GM23248 (cell line): ENCODE data around the gene THSD7A. TPM values are rescaled to one million over a fixed set of nuclear protein-coding genes. Genes with fewer than 3 reads are reported as not detected.

ENCODE experiments used
- DNase-seq: peaks from one replicate; pipeline ENCODE4 v3.0.0-alpha.2; 2015
- H2AFZ ChIP-seq: fragments of 200-600 bp; sonication (generic); 2 replicates; pipeline ENCODE4 v1.6.1; 2016; ENCODE audit warnings: antibody characterized with exemption
- H3F3A ChIP-seq: fragments of 200-600 bp; sonication (generic); 2 replicates; pipeline ENCODE4 v1.6.1; 2016; ENCODE audit warnings: mild to moderate bottlenecking, antibody characterized with exemption, mixed run types; ENCODE audit not compliant: insufficient read depth
- H3K27ac ChIP-seq: fragments of 200-600 bp; sonication (generic); 2 replicates; pipeline ENCODE4 v1.5.1; 2016; ENCODE audit warnings: mild to moderate bottlenecking
- H3K27me3 ChIP-seq: fragments of 200-600 bp; sonication (generic); replicated peaks from 2 replicates; pipeline ENCODE4 v1.6.1; 2016; ENCODE audit warnings: mild to moderate bottlenecking; ENCODE audit not compliant: insufficient read depth
- H3K36me3 ChIP-seq: fragments of 200-600 bp; sonication (generic); 2 replicates; pipeline ENCODE4 v1.6.1; 2016; ENCODE audit warnings: low read depth, mild to moderate bottlenecking
- H3K4me1 ChIP-seq: fragments of 200-600 bp; sonication (generic); 2 replicates; pipeline ENCODE4 v1.6.1; 2016; ENCODE audit warnings: mild to moderate bottlenecking; ENCODE audit not compliant: insufficient read depth
- H3K4me2 ChIP-seq: fragments of 200-600 bp; sonication (generic); one replicate; pipeline ENCODE4 v1.6.1; 2016; ENCODE audit warnings: mild to moderate bottlenecking; ENCODE audit not compliant: unreplicated experiment
- H3K4me3 ChIP-seq: fragments of 200-600 bp; sonication (generic); 2 replicates; pipeline ENCODE4 v1.5.1; 2016; ENCODE audit warnings: mild to moderate bottlenecking
- H3K79me2 ChIP-seq: fragments of 200-600 bp; sonication (generic); 2 replicates; pipeline ENCODE4 v1.6.1; 2016; ENCODE audit warnings: mild to moderate bottlenecking; ENCODE audit not compliant: insufficient read depth
- H3K9ac ChIP-seq: fragments of 200-600 bp; sonication (generic); 2 replicates; pipeline ENCODE4 v1.6.1; 2016; ENCODE audit warnings: mild to moderate bottlenecking
- H3K9me2 ChIP-seq: fragments of 200-600 bp; sonication (generic); 2 replicates; pipeline ENCODE4 v1.6.1; 2016; ENCODE audit warnings: mixed run types, mild to moderate bottlenecking, moderate library complexity; ENCODE audit not compliant: insufficient read depth
- H3K9me3 ChIP-seq: fragments of 200-600 bp; sonication (generic); one replicate; pipeline ENCODE4 v1.6.1; 2017; ENCODE audit warnings: low read depth
- H4K20me1 ChIP-seq: fragments of 200-600 bp; sonication (generic); 2 replicates; pipeline ENCODE4 v1.6.0; 2016; ENCODE audit not compliant: insufficient read depth
- EZH2 ChIP-seq: fragments of 200-600 bp; sonication (generic); IDR thresholded peaks from 2 replicates; pipeline ENCODE4 v1.6.1; 2018; ENCODE audit warnings: antibody characterized with exemption, mild to moderate bottlenecking; ENCODE audit not compliant: insufficient read depth, poor library complexity, severe bottlenecking
- EZH2phosphoT487 ChIP-seq: fragments of 200-600 bp; sonication (generic); IDR thresholded peaks from 2 replicates; pipeline ENCODE4 v1.6.1; 2018; ENCODE audit warnings: antibody characterized with exemption, moderate library complexity, mild to moderate bottlenecking, low read depth; ENCODE audit not compliant: insufficient read depth
- WGBS, 2 experiments: methylation state at CpG; one replicate each; pipeline ENCODE4 v1.1.6; 2015 to 2017; ENCODE audit warnings: low lambda C conversion rate in 2 of 2, low coverage in 1 of 2; ENCODE audit errors: missing lambda C conversion rate in 2 of 2; 5-methylcytosine and 5-hydroxymethylcytosine counted together
- in situ Hi-C: fragments of 300-500 bp; cut with MboI; formaldehyde crosslinking; loops from 2 replicates; pipeline ENCODE4 v1.15.0; 2020
- polyA plus RNA-seq: library from polyadenylated mRNA; unstranded; fragments of >200 nt; fragmentation: Nextera tagmentation; extraction: Ambion mirVana; gene quantifications from 2 replicates; pipeline ENCODE4 v1.2.1, GENCODE V29; 2016
- total RNA-seq: library from RNA; depleted of rRNA; stranded (reverse); fragments of >200 nt; shearing (Covaris generic); gene quantifications from 2 replicates; pipeline ENCODE4 v1.2.3, GENCODE V29; 2014

Gene THSD7A
- total and polyA plus RNA-seq, 2 experiments from 2014 or later: not detected

DNA sequence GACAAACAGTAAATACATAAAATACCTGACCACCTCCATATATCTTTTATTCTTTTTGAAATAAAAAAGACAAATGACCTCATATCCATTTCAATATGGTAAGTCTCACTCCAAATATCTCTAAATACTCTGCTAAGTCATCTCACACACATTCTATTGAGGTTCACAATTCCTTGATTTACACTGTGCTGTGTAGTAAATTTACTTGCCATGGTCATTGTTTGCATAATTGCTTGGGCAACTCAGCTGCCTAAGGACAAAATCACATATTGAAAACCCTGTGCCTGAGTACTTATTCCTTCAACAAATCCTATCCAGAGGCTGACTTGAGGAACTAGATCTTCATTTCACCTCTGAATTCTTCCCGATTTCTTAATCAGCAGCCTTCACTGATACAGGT is 176.4 kb downstream of the THSD7A start:
- 62 to 65% methylated on average over 1 of the region's 1 CpG for WGBS, 2 experiments
- TF ChIP-seq EZH2phosphoT487: no peak
- no peak for TF ChIP-seq EZH2
- Histone ChIP-seq H3K36me3 (no peaks in the 10 kb centered on the region), H3K4me1 (no peaks in the 10 kb centered on the region), H3K4me2 (no peak overlapping the region), H3K9ac (no peak overlapping the region), H4K20me1 (no peaks in the 10 kb centered on the region), H2AFZ (no peak overlapping the region), H3F3A (no peaks in the 10 kb centered on the region), H3K9me3 (no peaks in the 10 kb centered on the region), H3K27ac (no peak overlapping the region), H3K27me3 (no peaks in the 10 kb centered on the region), H3K79me2 (no peaks in the 10 kb centered on the region), H3K9me2 (no peaks in the 10 kb centered on the region), H3K4me3 (no peak overlapping the region)
- in situ Hi-C loops: no loop called here
- DNase-seq: no peak

DNA sequence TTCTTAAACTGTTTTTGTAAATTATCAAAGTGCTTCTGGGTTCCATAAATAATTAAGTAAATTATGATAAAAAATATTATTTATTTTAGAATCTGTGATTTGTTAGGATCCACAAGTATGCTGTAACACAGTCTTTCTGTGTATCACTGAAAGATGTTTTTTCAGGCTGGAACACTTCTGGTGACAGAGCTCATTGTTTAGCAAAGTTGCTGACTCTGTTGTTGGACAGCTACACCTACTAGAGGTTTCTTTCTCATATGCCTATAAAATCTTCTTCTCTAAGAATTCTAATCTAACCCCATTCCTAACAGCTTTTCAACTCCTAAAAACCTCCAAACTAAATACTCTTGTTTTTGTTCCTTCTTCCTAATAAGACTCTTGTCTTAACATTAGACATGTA is 176.8 kb downstream of the THSD7A start:
- DNase-seq: no peak

DNA sequence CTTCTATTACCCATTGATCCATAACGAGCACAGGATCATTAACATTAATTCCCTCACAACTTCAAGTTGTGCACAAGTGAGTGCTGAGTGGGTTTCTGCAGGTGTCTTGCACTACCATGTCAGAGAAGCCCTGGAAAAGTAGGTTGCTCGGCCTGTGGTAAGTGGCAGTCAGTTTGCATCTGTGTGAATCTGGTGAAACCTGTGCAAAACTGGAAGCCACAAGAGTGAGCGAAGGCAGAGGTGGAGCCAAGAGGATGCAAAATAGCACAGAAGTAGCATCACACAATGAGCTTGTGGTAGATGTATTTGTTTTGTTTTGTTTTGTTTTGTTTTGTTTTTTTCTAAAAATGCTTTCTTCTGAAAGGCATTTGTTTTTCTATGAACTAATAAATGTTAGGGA is 181.5 kb downstream of the THSD7A start:
- Histone ChIP-seq H3K27ac (no peak overlapping the region), H3K4me3 (no peak overlapping the region), H2AFZ (no peak overlapping the region), H3K9me2 (no peaks in the 10 kb centered on the region), H3K9ac (no peak overlapping the region), H3K36me3 (no peaks in the 10 kb centered on the region), H3K4me2 (no peak overlapping the region), H3K4me1 (no peaks in the 10 kb centered on the region; the same call in 1 of the 2 replicates), H3K9me3 (no peaks in the 10 kb centered on the region), H4K20me1 (no peaks in the 10 kb centered on the region), H3K27me3 (no peaks in the 10 kb centered on the region), H3F3A (no peaks in the 10 kb centered on the region), H3K79me2 (no peaks in the 10 kb centered on the region)
- DNase-seq: no peak
- in situ Hi-C loops: no loop called here
- no peak for TF ChIP-seq EZH2phosphoT487
- no peak for TF ChIP-seq EZH2
- 56% methylated on average over 3 of the region's 3 CpGs for WGBS, 2 experiments

More for the DNA sequence above, 176.8 kb downstream of the THSD7A start:
- H3K9ac ChIP-seq: no peak overlapping the region
- in situ Hi-C loops: no loop called here
- H3K79me2 ChIP-seq: no peaks in the 10 kb centered on the region
- H3K4me2 ChIP-seq: no peak overlapping the region
- H3K9me2 ChIP-seq: no peaks in the 10 kb centered on the region
- H3K4me3 ChIP-seq: no peak overlapping the region
- no peaks in the 10 kb centered on the region for H3K36me3 ChIP-seq
- no peaks in the 10 kb centered on the region for H3K27me3 ChIP-seq
- no peaks in the 10 kb centered on the region; the same call in 1 of the 2 replicates for H3K4me1 ChIP-seq
- H3K27ac ChIP-seq: no peak overlapping the region
- H4K20me1 ChIP-seq: no peaks in the 10 kb centered on the region
- H3K9me3 ChIP-seq: no peaks in the 10 kb centered on the region
- H3F3A ChIP-seq: no peaks in the 10 kb centered on the region
- TF ChIP-seq EZH2phosphoT487: no peak
- no peak for TF ChIP-seq EZH2
- H2AFZ ChIP-seq: no peak overlapping the region

DNA sequence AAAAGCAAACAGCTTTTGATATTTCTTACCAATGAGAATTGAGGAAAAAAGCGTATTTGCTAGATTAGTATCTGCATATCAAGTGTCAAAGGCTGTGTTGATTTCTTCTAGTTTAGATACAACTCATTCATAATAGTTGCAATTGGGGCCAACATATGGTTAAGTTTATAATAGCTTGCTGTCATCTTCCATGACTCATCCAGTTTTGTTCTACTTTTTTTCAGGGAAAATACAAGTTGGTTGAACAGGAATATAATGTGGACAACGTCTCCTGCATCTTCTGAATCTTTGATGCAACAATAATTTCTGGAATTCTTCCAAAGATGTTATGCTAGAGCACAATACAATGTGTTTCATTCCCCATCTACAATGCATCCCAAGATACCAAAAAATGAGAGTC is 182.0 kb downstream of the THSD7A start:
- Histone ChIP-seq H3K27ac (no peak overlapping the region), H3K27me3 (no peaks in the 10 kb centered on the region), H3K9me3 (no peaks in the 10 kb centered on the region), H2AFZ (no peak overlapping the region), H3K4me2 (no peak overlapping the region), H3K4me1 (no peaks in the 10 kb centered on the region; the same call in 1 of the 2 replicates), H3K4me3 (no peak overlapping the region), H3F3A (no peaks in the 10 kb centered on the region), H3K9me2 (no peaks in the 10 kb centered on the region), H3K79me2 (no peaks in the 10 kb centered on the region), H4K20me1 (no peaks in the 10 kb centered on the region), H3K9ac (no peak overlapping the region), H3K36me3 (no peaks in the 10 kb centered on the region)
- TF ChIP-seq EZH2 (no peak), EZH2phosphoT487 (no peak)
- peak; percentile 30 for DNase-seq
- in situ Hi-C loops: no loop called here
- 33 to 38% methylated on average over 2 of the region's 2 CpGs for WGBS, 2 experiments

DNA sequence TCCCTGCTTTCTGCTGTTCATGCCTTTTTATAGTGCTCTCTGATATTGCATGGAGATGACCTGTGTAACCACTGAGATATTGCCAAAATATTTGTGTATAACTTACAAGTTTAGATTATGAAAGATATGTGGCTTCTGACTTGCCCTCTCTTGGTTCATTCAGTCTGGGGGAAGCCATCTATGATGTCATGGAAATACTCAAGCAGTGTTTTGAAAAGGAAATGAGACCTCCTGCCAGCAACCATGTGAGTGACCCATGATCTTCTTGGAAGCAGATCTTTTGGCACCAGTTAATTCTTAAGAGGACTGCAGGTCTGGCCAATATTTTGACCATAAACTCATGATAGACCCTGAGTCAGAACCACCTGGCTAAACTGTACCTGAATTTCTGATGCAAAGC is 183.0 kb downstream of the THSD7A start:
- H3K9me2 ChIP-seq: no peaks in the 10 kb centered on the region
- H3K27ac ChIP-seq: no peak overlapping the region
- no peaks in the 10 kb centered on the region for H3K9me3 ChIP-seq
- no peaks in the 10 kb centered on the region for H3K36me3 ChIP-seq
- H3K9ac ChIP-seq: no peak overlapping the region
- H3K79me2 ChIP-seq: no peaks in the 10 kb centered on the region
- H4K20me1 ChIP-seq: no peaks in the 10 kb centered on the region
- H3F3A ChIP-seq: no peaks in the 10 kb centered on the region
- in situ Hi-C loops: no loop called here
- H2AFZ ChIP-seq: no peak overlapping the region
- H3K4me1 ChIP-seq: no peaks in the 10 kb centered on the region; the same call in 1 of the 2 replicates
- H3K27me3 ChIP-seq: no peaks in the 10 kb centered on the region
- H3K4me2 ChIP-seq: no peak overlapping the region
- no peak overlapping the region for H3K4me3 ChIP-seq
- TF ChIP-seq EZH2phosphoT487 (no peak), EZH2 (no peak)
- DNase-seq: no peak
